DND-41 (cell line): ENCODE measurements around the gene OBP2B.

Source experiments
- ATAC-seq: fragments of 200-7000 bp; cut with Tn5 transposase; 3 replicates; pipeline ENCODE4 v1.9.1; 2021; ENCODE audit warnings: low read depth; ENCODE audit not compliant: insufficient read depth
- DNase-seq: peaks from one replicate; pipeline ENCODE4 v3.0.0-alpha.2; 2020
- H2AFZ ChIP-seq: 2 replicates; pipeline ENCODE4 v1.6.0; 2012; ENCODE audit warnings: low read depth, low read length
- H3K27ac ChIP-seq: 2 replicates; pipeline ENCODE4 v1.5.1; 2012; ENCODE audit warnings: low read length, inconsistent platforms
- H3K27me3 ChIP-seq: fragments of 200-600 bp; sonication (generic); 2 replicates; pipeline ENCODE4 v1.6.0; 2012; ENCODE audit warnings: low read length, mild to moderate bottlenecking, inconsistent platforms; ENCODE audit not compliant: insufficient read depth, poor library complexity
- H3K36me3 ChIP-seq: 2 replicates; pipeline ENCODE4 v1.5.1; 2012; ENCODE audit warnings: low read length, inconsistent platforms; ENCODE audit not compliant: insufficient read depth
- H3K4me1 ChIP-seq: 2 replicates; pipeline ENCODE4 v1.5.1; 2012; ENCODE audit warnings: mild to moderate bottlenecking, low read length; ENCODE audit not compliant: insufficient read depth
- H3K4me2 ChIP-seq: 2 replicates; pipeline ENCODE4 v1.6.0; 2012; ENCODE audit warnings: mild to moderate bottlenecking, moderate library complexity, low read length, inconsistent platforms; ENCODE audit not compliant: insufficient read depth
- H3K4me3 ChIP-seq, 2 experiments: fragments of 200-600 bp in 1 of 2; shearing (Covaris generic) in 1 of 2; 2 replicates each; pipeline ENCODE4 v1.5.1; 2012 to 2016; ENCODE audit warnings: inconsistent platforms in 2 of 2, low read length in 2 of 2, mild to moderate bottlenecking in 2 of 2, low read depth in 1 of 2, moderate library complexity in 1 of 2
- H3K79me2 ChIP-seq: 2 replicates; pipeline ENCODE4 v1.6.0; 2012; ENCODE audit warnings: low read length, inconsistent platforms; ENCODE audit not compliant: insufficient read depth
- H3K9ac ChIP-seq: 2 replicates; pipeline ENCODE4 v1.6.0; 2012; ENCODE audit warnings: low read depth, mild to moderate bottlenecking, inconsistent platforms, low read length, moderate library complexity
- H3K9me3 ChIP-seq: 2 replicates; pipeline ENCODE4 v1.5.1; 2012; ENCODE audit warnings: low read length, moderate library complexity, mild to moderate bottlenecking, inconsistent platforms; ENCODE audit not compliant: insufficient read depth, severe bottlenecking
- H4K20me1 ChIP-seq: 2 replicates; pipeline ENCODE4 v1.6.0; 2012; ENCODE audit warnings: low read length; ENCODE audit not compliant: insufficient read depth
- CTCF ChIP-seq: IDR thresholded peaks from 2 replicates; pipeline ENCODE4 v1.5.1; 2012; ENCODE audit warnings: borderline replicate concordance, low read length, moderate library complexity, mild to moderate bottlenecking; ENCODE audit not compliant: poor library complexity, severe bottlenecking; ENCODE audit errors: extremely low read depth
- EZH2 ChIP-seq: IDR thresholded peaks from 3 replicates; pipeline ENCODE4 v1.6.1; 2012; ENCODE audit warnings: borderline replicate concordance, low read depth, mild to moderate bottlenecking, moderate library complexity, low read length, inconsistent platforms; ENCODE audit not compliant: severe bottlenecking

Gene OBP2B

GRCh38 chr9:133202145-133202513 is 6.9 kb downstream of the OBP2B start:
- DNase-seq (no peak), ATAC-seq (no peak)
- Histone ChIP-seq H3K27ac (no peak overlapping the region), H2AFZ (no peak overlapping the region), H3K9me3 (no peaks in the 10 kb centered on the region), H3K36me3 (no peaks in the 10 kb centered on the region), H3K79me2 (no peaks in the 10 kb centered on the region), H3K4me1 (no peaks in the 10 kb centered on the region), H3K4me3 (no peak overlapping the region), H3K27me3 (no peaks in the 10 kb centered on the region), H3K9ac (no peak overlapping the region), H4K20me1 (no peaks in the 10 kb centered on the region), H3K4me2 (no peak overlapping the region)
- TF ChIP-seq EZH2: no peak
- no peak for TF ChIP-seq CTCF

- no peaks in the 10 kb centered on the region for H3K79me2 ChIP-seq
- H4K20me1 ChIP-seq: no peaks in the 10 kb centered on the region
- no peak overlapping the region for H3K27ac ChIP-seq
- ATAC-seq: no peak
- no peak overlapping the region for H2AFZ ChIP-seq
- H3K36me3 ChIP-seq: no peaks in the 10 kb centered on the region
- no peak overlapping the region for H3K9ac ChIP-seq
- DNase-seq: no peak
- no peak overlapping the region for H3K4me2 ChIP-seq
- no peaks in the 10 kb centered on the region for H3K9me3 ChIP-seq
- no peaks in the 10 kb centered on the region for H3K4me1 ChIP-seq
- no peaks in the 10 kb centered on the region for H3K27me3 ChIP-seq
- no peak for TF ChIP-seq CTCF
- no peak for TF ChIP-seq EZH2
- H3K4me3 ChIP-seq: no peak overlapping the region
Measured at GRCh38 chr9:133201424-133202144, 7.5 kb downstream of the OBP2B start.

GRCh38 chr9:133200631-133201030 is 8.4 kb downstream of the OBP2B start:
- ATAC-seq: no peak
- Histone ChIP-seq H2AFZ (no peak overlapping the region), H3K27ac (no peak overlapping the region), H3K9me3 (no peaks in the 10 kb centered on the region), H3K4me3 (no peak overlapping the region), H4K20me1 (no peaks in the 10 kb centered on the region), H3K27me3 (no peaks in the 10 kb centered on the region), H3K36me3 (no peaks in the 10 kb centered on the region), H3K4me1 (no peaks in the 10 kb centered on the region), H3K79me2 (no peaks in the 10 kb centered on the region), H3K4me2 (no peak overlapping the region), H3K9ac (no peak overlapping the region)
- DNase-seq: no peak
- TF ChIP-seq EZH2 (no peak), CTCF (no peak)
